ENCODE measurements around the gene PANX1.

Gene PANX1

GRCh38 chr11:94090401-94090800, 38.2 kb upstream of the PANX1 start:
- Histone ChIP-seq H3K36me3 (replicated peaks; ENCODE audit: low read depth, low read length) (no peaks in the 10 kb centered on the region), H3K79me2 (ENCODE audit: low read length) (no peaks in the 10 kb centered on the region), H3K4me3 (ENCODE audit: low read length) (no peak overlapping the region), H3K9me3 (ENCODE audit: insufficient read depth, low read length) (no peaks in the 10 kb centered on the region), H3K27ac (ENCODE audit: low read length) (no peak overlapping the region), H3K27me3 (ENCODE audit: low read depth, low read length) (peaks cover 21% of the 10 kb centered on the region), H2AFZ (ENCODE audit: low read depth, low read length) (no peak overlapping the region), H3K4me1 (ENCODE audit: low read length) (no peaks in the 10 kb centered on the region), H3K9ac (ENCODE audit: low read length) (no peak overlapping the region), H4K20me1 (ENCODE audit: insufficient read depth, low read length) (no peaks in the 10 kb centered on the region), H3K4me2 (ENCODE audit: low read length) (no peak overlapping the region)
- TF ChIP-seq, protein P1, sequence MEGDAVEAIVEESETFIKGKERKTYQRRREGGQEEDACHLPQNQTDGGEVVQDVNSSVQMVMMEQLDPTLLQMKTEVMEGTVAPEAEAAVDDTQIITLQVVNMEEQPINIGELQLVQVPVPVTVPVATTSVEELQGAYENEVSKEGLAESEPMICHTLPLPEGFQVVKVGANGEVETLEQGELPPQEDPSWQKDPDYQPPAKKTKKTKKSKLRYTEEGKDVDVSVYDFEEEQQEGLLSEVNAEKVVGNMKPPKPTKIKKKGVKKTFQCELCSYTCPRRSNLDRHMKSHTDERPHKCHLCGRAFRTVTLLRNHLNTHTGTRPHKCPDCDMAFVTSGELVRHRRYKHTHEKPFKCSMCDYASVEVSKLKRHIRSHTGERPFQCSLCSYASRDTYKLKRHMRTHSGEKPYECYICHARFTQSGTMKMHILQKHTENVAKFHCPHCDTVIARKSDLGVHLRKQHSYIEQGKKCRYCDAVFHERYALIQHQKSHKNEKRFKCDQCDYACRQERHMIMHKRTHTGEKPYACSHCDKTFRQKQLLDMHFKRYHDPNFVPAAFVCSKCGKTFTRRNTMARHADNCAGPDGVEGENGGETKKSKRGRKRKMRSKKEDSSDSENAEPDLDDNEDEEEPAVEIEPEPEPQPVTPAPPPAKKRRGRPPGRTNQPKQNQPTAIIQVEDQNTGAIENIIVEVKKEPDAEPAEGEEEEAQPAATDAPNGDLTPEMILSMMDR (IDR thresholded peaks at IDR 0.05; ENCODE audit: low read depth, low read length) = no peak
- no peak for TF ChIP-seq EZH2phosphoT487 (IDR thresholded peaks at IDR 0.05; ENCODE audit: low read depth)

- H2AFZ ChIP-seq (ENCODE audit: low read depth, low read length) = no peak overlapping the region
- H3K9ac ChIP-seq (ENCODE audit: low read length) = no peak overlapping the region
- TF ChIP-seq, protein P1 (IDR thresholded peaks at IDR 0.05; ENCODE audit: low read depth, low read length) = no peak
- TF ChIP-seq EZH2phosphoT487 (IDR thresholded peaks at IDR 0.05; ENCODE audit: low read depth) = no peak
- H3K9me3 ChIP-seq (ENCODE audit: insufficient read depth, low read length) = no peaks in the 10 kb centered on the region
- no peak overlapping the region for H3K4me2 ChIP-seq (ENCODE audit: low read length)
- H3K79me2 ChIP-seq (ENCODE audit: low read length) = no peaks in the 10 kb centered on the region
- H4K20me1 ChIP-seq (ENCODE audit: insufficient read depth, low read length) = no peaks in the 10 kb centered on the region
- peaks cover 19% of the 10 kb centered on the region for H3K27me3 ChIP-seq (ENCODE audit: low read depth, low read length)
- H3K4me3 ChIP-seq (ENCODE audit: low read length) = no peak overlapping the region
- no peak overlapping the region for H3K27ac ChIP-seq (ENCODE audit: low read length)
- no peaks in the 10 kb centered on the region for H3K4me1 ChIP-seq (ENCODE audit: low read length)
- no peaks in the 10 kb centered on the region for H3K36me3 ChIP-seq (replicated peaks; ENCODE audit: low read depth, low read length)
Measured at GRCh38 chr11:94091091-94091490, 37.5 kb upstream of the PANX1 start.

DNA sequence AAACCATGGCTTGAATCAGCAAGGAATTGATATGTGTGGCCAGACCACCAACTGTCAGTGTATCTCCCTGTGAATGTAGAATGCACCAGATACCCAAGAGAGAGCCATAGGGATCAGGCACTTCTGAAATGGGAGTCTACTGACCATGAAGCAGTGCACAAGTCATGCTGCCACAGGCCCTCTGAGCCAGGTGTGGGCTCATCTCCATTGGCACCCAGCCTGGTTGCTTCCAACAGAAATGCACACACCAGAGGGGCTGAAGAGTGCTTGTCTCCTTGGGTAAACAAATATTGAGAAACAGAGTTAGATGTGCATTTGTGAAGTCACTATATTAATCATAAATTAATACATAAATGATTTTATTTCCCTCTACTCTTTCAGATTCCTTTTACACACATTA, 28.4 kb upstream of the PANX1 start:
- Histone ChIP-seq H3K36me3 (replicated peaks; ENCODE audit: low read depth, low read length) (no peaks in the 10 kb centered on the region), H3K4me3 (ENCODE audit: low read length) (no peak overlapping the region), H2AFZ (ENCODE audit: low read depth, low read length) (no peak overlapping the region), H4K20me1 (ENCODE audit: insufficient read depth, low read length) (no peaks in the 10 kb centered on the region), H3K27ac (ENCODE audit: low read length) (no peak overlapping the region), H3K9me3 (ENCODE audit: insufficient read depth, low read length) (no peaks in the 10 kb centered on the region), H3K4me2 (ENCODE audit: low read length) (no peak overlapping the region), H3K79me2 (ENCODE audit: low read length) (no peaks in the 10 kb centered on the region), H3K9ac (ENCODE audit: low read length) (no peak overlapping the region), H3K4me1 (ENCODE audit: low read length) (no peaks in the 10 kb centered on the region), H3K27me3 (ENCODE audit: low read depth, low read length) (no peaks in the 10 kb centered on the region)
- TF ChIP-seq, protein P1 (IDR thresholded peaks at IDR 0.05; ENCODE audit: low read depth, low read length) = no peak
- no peak for TF ChIP-seq EZH2phosphoT487 (IDR thresholded peaks at IDR 0.05; ENCODE audit: low read depth)

DNA sequence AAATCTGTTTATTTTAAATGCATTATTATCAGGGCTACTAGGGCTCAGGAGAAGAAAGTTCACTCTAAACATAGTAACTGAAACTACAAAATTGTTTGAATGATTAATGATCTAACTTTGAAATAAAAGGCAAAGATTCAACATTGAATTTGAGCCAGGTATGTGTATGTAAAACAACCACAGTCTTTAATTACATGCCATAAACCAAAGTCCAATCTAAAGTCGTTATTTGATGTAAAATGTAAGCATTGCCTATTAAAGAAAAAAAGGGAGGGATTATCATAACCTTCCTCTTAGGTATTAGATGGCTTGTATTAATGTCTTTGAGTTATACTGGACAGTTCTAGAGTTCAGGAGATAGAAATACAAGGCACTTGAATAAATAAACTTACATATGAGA, 25.2 kb upstream of the PANX1 start:
- H3K4me3 ChIP-seq (ENCODE audit: low read length) = no peak overlapping the region
- H3K9ac ChIP-seq (ENCODE audit: low read length) = no peak overlapping the region
- H2AFZ ChIP-seq (ENCODE audit: low read depth, low read length) = no peak overlapping the region
- H3K4me2 ChIP-seq (ENCODE audit: low read length) = no peak overlapping the region
- no peaks in the 10 kb centered on the region for H4K20me1 ChIP-seq (ENCODE audit: insufficient read depth, low read length)
- no peak overlapping the region for H3K27ac ChIP-seq (ENCODE audit: low read length)
- H3K36me3 ChIP-seq (replicated peaks; ENCODE audit: low read depth, low read length) = no peaks in the 10 kb centered on the region
- TF ChIP-seq, protein P1 (IDR thresholded peaks at IDR 0.05; ENCODE audit: low read depth, low read length) = no peak
- no peak for TF ChIP-seq EZH2phosphoT487 (IDR thresholded peaks at IDR 0.05; ENCODE audit: low read depth)
- no peaks in the 10 kb centered on the region for H3K27me3 ChIP-seq (ENCODE audit: low read depth, low read length)
- H3K79me2 ChIP-seq (ENCODE audit: low read length) = no peaks in the 10 kb centered on the region
- no peaks in the 10 kb centered on the region for H3K9me3 ChIP-seq (ENCODE audit: insufficient read depth, low read length)
- H3K4me1 ChIP-seq (ENCODE audit: low read length) = no peaks in the 10 kb centered on the region
